ENCODE results near the gene CUL4A.
A peak's percentile ranks its signal among the peaks of the same experiment; 100 is the strongest.

CUL4A gene

GRCh38 chr13:113272031-113272430, 62.6 kb downstream of the CUL4A start:
- DNase-seq (ENCODE audit: low read depth): no peak
- no peak overlapping the region for H3K4me3 ChIP-seq (ENCODE audit: low read depth, low read length)
- no peak for TF ChIP-seq CTCF (IDR thresholded peaks at IDR 0.05; ENCODE audit: insufficient read depth, low read depth, low read length, missing control alignments)

- DNase-seq (ENCODE audit: low read depth): no peak
- no peak for TF ChIP-seq CTCF (IDR thresholded peaks at IDR 0.05; ENCODE audit: insufficient read depth, low read depth, low read length, missing control alignments)
- no peak overlapping the region for H3K4me3 ChIP-seq (ENCODE audit: low read depth, low read length)
Observed at GRCh38 chr13:113272701-113273181, 63.3 kb downstream of the CUL4A start.

GRCh38 chr13:113273321-113273720, 63.9 kb downstream of the CUL4A start:
- TF ChIP-seq CTCF (IDR thresholded peaks at IDR 0.05; ENCODE audit: insufficient read depth, low read depth, low read length, missing control alignments): no peak
- no peak for DNase-seq (ENCODE audit: low read depth)
- H3K4me3 ChIP-seq (ENCODE audit: low read depth, low read length): no peak overlapping the region

- TF ChIP-seq CTCF (IDR thresholded peaks at IDR 0.05; ENCODE audit: insufficient read depth, low read depth, low read length, missing control alignments): no peak
- DNase-seq (ENCODE audit: low read depth): no peak
- no peak overlapping the region for H3K4me3 ChIP-seq (ENCODE audit: low read depth, low read length)
Observed at GRCh38 chr13:113273851-113274590, 64.6 kb downstream of the CUL4A start.

- DNase-seq (ENCODE audit: low read depth): no peak
Observed at GRCh38 chr13:113274721-113275120, 65.3 kb downstream of the CUL4A start.

GRCh38 chr13:113275387-113275786, 66.0 kb downstream of the CUL4A start:
- H3K4me3 ChIP-seq (ENCODE audit: low read depth, low read length): no peak overlapping the region
- DNase-seq (ENCODE audit: low read depth): peak; percentile 47
- peak; percentile 39 for TF ChIP-seq CTCF (IDR thresholded peaks at IDR 0.05; ENCODE audit: insufficient read depth, low read depth, low read length, missing control alignments)

More at GRCh38 chr13:113274721-113275120, 65.3 kb downstream of the CUL4A start:
- no peak for TF ChIP-seq CTCF (IDR thresholded peaks at IDR 0.05; ENCODE audit: insufficient read depth, low read depth, low read length, missing control alignments)
- no peak overlapping the region for H3K4me3 ChIP-seq (ENCODE audit: low read depth, low read length)

- DNase-seq (ENCODE audit: low read depth): no peak
- TF ChIP-seq CTCF (IDR thresholded peaks at IDR 0.05; ENCODE audit: insufficient read depth, low read depth, low read length, missing control alignments): no peak
- no peak overlapping the region for H3K4me3 ChIP-seq (ENCODE audit: low read depth, low read length)
Observed at GRCh38 chr13:113280126-113280525, 70.7 kb downstream of the CUL4A start.

Measured in GM12865 (cell line).